Activated CD4-positive, alpha-beta T cell treated with anti-CD3 and anti-CD28 coated beads for 24 hours (primary cell): ENCODE data around the gene GRIA2.
"Not testable (repeated sequence)": the region's sequence is repeated elsewhere in the genome, so short reads cannot be mapped to it uniquely, and the experiment has no call there.

ENCODE experiments used
- DNase-seq, 2 donors: peaks; one replicate each; pipeline ENCODE4 v3.0.0-alpha.2; 2020; ENCODE audit warnings: low read depth in 2 of 2

GRIA2 gene

DNA sequence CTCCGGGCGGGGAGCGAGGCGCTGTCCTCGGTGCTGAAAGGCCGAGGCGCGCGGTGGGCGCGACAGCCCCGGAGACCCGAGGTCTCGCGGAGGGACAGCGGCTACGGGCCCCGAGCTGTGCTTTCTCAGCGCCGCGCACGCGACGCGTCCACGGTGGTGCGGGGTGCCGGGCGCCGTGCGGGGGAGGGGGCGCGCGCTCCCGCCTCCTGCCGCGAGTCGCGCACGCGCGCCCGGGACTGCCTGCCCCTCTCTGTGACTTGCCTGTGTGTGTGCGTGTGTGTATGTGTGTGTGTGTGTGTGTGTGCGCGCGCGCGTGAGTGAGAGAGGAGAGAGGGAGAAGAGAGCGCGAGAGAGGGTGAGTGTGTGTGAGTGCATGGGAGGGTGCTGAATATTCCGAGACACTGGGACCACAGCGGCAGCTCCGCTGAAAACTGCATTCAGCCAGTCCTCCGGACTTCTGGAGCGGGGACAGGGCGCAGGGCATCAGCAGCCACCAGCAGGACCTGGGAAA is at the start of gene GRIA2:
Gene GRIA2, plus strand, starts transcription at position 358 of the 511 bp plus-strand sequence. CDS start 315 bp downstream, outside the sequence.
- no peak for DNase-seq

DNA sequence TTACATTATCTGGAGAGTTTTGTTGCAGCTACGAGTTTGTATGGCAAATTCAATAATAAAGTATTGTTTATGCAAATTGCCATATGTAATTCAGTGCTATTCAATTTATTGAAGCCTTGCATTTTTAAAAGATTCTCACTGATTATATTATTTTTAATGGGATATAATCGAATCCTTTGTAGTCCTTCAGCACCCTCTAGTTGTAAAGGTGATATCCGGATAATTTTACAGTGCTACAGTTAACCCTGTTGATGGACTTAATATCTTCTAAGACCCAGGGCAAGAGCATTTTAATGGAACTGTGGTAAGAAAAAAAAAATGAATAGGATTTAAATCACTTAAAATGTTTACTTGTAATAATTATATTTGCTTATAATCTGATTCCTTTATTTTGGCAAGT is 48.5 kb upstream of the GRIA2 start:
- DNase-seq, result no peak

DNA sequence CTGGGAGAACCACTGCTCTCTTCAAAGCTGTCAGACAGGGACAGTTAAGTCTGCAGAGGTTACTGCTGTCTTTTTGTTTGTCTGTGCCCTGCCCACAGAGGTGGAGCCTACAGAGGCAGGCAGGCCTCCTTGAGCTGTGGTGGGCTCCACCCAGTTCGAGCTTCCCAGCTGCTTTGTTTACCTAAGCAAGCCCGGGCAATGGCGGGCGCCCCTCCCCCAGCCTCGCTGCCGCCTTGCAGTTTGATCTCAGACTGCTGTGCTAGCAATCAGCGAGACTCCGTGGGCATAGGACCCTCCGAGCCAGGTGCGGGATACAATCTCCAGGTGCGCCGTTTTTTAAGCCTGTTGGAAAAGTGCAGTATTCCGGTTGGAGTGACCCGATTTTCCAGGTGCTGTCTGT is 40.3 kb upstream of the GRIA2 start:
- DNase-seq, result not testable (repeated sequence)

DNA sequence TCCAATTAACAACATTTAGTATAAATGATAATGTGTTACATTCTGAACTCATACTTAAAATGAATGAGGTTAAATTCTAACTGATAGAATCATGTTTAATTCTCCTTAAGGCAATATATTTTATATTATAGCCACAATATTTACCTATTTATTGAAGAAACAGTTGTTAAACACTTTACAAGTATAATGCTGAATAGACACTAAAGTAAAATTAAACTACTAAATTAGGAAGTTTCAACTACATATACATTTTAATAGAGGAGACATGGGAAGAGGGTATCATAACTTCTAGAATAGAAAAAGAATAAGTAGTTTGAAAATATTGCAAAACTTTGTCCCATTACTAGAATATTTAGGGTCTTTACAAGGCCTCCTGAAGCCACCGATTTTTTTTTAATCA is 36.2 kb upstream of the GRIA2 start:
- DNase-seq, result no peak

DNA sequence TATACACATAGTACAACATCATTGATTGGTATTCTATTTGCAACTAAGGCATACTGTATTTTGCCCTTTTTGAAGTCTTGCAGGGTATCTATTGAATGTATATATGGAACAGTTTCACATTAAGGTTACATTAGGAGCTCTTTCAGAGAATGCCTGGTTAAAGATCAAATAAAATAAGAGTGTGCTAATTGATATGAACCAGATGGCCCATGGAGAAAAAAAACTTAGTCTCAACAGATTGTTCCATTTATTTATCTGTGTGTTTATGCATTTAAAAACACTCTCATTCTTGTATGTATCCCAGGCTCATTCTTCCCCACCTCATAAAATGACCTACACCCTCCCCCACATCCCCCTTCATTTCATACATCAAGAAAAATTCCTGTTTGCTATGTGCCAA is 35.2 kb upstream of the GRIA2 start:
- DNase-seq, result no peak

DNA sequence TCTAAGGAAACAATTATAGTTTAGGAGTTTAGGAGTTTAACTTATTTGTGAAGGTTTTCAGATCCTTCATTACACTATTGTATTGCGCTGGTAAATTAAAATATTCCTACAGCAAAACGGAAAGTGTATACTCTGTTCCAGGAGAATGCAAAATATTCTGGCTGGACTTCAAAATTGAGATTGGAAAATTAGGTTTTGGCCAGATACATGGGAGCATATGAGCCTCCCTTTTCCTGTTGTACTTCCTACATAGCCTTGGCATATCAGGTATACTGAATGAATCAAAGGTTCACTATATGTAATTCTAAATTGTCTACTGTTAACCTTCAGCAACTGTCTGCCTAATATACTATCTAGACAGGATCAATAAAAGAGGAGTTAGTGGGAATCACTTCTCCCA is 25.2 kb upstream of the GRIA2 start:
- DNase-seq, result no peak

DNA sequence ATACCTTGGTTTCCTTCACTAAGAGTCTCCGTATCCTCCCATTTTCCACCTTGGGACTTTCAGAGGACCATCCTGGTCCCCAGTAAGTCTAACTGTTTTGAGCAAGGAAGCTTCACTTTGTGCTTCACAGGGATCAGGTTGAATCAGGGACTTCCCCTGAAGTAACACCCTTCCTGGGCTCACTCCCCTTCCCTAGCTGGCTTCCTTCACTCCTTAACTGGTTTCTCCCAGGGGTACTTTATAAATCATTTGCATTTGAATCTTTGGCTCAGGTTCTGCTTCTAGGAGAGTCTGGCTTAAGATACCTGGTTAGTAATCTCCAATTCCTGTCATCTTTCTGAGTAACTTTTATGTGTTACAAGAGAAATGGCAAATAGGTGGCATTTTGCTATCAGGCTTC is 24.5 kb upstream of the GRIA2 start:
- DNase-seq, result no peak

DNA sequence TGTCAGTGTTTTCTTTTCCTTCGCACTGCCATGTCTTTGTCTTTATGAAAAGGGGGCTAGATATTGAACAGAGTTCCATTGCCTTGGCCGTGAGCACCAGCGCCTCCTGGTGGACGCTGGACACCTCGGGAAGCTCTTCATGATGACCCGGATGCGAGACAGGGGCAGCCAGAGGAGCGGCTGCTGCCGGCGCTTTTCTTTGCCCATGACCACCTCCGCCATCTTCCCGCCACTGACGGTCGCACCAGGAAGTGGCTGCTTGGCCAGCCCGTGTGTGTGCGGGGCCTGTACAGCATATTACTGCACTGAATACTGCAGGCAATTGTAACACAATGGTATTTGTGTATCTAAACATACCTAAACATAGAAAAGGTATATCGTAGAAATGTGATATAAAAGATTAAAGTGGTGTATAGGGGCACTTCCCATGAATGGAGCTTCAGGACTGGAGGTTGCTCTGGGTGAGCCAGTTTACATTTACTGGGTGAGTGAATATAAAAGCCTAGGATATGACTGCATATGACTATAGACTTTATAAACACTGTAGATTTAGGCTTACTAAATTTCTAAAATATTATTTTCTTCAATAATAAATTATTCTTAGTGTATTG is 15.8 kb upstream of the GRIA2 start:
- peak in 1 of 2 donors; percentile 9 for DNase-seq

DNA sequence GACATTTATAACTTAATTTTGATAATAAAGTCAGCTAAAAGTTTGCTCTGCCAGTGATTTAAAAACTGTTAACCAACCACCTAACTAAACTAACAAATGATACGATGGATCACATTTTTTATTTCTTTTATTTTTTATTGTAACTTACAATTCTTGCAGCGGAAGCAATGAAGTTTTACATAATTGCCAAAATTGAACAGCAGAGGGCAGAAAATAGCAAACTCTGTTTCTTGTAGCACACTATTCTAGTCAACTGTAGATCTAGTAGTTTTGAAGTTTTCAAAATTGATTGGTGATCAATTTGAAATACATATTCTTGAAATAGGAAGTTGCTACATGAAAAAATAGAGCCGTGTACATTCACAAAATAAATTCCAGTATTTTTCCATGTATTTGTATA is 2.8 kb upstream of the GRIA2 start:
- DNase-seq, result no peak

DNA sequence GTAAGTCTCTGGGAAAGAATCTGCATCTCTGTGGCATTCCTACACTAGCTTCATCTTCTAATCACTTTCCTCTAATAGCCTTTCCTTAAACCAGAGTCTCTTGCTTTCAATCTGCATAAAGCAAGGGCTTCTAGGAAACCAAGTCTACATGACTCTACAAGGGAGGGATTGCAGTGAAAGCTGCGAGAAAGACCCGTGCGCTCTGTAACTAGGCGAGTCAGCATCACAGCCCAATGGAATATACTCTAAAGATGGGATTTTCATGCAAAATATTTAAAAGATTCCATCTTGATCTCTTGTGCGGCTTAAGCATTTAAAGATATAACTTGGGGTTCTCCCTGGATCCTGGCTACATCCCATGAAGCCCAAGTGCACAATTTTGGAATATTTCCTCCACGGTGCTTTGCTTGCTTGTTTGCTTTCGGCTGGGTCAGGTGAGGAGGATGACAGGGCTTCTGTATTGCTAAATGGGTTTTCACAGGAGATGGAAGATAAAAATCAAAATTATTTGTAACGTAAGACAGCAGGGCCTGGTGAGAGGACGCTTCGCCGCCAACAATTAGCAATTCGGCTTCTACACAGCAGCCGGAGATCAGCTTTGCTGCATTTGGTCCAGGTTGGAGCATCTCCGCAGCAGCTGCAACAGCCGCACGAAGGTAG is 687 bp upstream of the GRIA2 start:
- DNase-seq, result no peak

DNA sequence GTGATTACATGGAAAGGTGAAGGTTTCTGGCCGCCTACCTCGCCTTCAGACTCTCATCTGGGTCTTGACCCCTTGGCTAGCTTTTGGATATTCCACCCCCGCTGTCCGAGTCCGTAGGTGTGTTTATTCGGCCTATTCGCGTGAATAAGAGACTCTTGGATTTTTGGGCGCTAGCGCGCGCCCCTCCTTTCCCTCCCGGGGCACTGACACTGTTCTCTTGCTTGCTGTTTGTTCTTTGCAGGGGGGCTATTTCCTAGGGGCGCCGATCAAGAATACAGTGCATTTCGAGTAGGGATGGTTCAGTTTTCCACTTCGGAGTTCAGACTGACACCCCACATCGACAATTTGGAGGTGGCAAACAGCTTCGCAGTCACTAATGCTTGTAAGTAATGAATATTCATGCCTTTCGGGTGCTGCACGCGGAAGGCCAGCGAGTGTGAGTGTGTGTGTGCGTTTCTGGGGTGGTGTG is 932 bp downstream of the GRIA2 start:
- DNase-seq, result no peak

DNA sequence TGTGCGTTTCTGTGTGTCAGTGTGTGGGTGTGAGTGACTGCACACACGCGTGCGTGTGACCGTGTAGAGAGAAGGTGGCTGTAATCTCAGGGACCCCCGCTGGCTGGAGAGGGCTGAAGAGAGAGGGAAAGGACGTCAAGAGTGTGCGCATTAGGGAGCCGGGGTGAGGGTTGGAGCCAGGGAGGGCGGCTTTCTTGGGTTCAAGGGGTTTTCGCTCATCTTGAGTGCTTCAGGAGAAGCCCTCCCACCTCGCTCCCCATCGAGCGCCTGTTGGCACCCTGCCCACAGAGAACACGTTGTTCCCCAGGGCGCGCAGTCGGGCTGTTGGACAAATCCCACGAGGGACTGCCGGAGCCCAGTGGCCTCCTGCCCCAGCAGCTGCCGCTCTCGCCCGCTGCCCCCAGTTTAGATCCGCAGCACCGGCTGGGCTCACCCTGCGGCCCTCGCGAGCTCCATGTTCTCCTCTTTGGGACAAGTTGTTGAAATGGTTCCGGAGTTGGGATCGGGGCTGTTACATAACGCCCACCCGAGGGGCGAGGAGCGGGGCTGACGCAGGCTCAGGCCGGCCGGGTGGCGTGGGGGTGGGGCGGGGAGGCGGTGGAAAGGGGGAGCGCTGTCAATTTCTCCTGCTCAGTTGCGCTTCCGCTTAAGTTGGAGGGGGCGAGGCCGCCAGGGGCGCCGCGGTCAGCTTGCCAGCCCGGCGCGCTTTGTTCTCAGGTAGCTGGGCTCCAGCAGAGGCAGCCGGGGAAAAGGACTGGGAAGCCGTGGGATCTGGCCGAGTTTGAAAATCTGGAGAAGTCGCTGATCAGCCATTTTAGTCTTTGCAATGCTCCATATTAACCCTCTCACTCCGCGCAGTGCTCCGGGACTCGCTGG is 1.6 kb downstream of the GRIA2 start:
- DNase-seq, result no peak

DNA sequence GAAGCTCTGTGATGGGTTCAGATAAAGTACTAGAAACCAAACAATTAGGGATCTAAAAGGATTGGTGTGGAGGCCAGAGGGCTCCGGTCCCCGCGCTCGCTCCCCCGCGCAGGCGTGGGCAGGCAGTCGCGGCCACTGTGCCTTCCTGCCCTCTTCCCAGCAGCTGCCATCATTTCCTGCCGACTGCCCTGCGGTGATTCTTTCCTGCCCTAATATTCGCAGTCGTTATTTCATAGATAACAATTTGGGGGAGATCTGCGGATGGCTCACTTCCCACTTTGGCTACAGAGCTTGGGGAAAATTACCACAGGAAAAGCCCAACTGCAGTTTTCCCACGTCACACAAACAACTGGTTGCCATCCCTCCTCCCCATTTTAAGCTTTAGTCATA is 2.2 kb downstream of the GRIA2 start:
- no peak for DNase-seq

DNA sequence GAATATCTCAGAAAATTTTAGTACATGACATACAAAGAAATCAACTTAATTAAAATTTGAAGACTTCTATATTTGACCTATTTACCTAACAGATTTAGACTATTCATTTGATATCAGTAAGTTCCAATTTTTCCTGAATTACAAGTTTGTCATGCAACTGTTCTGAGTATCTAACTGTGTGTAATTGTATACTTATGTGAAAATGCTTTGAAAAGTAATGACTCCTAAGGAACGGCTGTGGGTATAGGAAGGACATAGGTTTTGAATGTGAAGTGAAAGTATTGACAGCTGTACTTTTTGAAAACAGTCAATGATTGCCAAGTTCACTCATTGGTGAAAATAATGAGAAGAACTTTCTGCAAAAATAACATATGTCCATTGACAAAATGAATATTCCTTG is 2.9 kb downstream of the GRIA2 start:
- DNase-seq, result no peak

DNA sequence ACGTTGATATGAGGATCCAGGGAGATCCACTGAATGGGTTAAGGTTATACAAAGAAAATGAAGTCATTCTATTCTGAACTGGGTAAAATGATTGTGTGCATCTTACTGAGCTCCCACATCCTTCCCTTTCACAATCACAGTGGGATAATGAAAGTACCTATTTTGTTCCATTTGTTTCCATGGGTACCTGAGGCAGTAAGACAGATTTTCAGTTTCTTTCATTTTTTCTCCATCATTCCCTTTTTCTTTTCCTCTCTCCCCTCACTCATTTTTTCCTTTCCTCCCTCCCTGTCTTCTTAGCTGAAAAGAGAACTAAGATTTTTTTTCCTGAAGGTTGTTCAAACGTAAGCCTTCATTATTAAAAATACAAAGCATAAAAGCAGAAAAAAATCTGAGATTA is 4.6 kb downstream of the GRIA2 start:
- DNase-seq, result no peak

DNA sequence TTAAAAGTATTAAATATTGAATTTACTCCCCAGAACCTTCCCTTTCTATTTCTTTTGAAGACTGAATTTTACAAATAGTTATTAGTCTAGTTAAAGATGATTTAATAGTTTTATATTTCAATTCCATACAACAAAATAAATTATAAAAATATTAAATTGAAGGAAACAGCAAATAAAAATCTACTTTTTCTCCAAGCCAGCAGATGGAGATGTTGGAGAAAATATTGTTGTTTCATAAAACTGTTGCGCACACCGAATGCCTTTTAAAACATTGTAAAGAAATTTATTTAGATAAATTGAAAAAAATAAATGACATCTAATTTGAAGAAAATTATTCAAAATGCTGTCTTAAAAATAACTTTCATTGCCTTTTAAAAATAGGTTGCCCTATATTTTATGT is 5.5 kb downstream of the GRIA2 start:
- DNase-seq, result no peak

DNA sequence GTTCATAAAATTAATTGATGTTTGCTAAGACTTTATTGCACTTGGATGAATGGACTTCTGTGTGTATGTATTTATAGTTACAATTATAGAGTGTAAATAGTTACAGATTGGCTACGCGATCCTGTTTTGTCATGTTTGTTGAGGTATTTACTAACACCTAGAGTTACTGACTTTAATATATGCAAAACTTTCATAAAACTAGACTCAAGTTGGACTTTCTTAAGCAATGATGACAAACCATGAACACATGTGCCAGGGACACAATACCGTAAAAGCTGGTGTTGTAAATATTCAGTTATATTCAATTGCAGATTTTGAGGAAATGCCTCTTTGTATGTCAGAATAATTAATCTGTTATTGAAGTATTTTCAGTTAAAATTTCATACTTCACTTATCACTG is 6.1 kb downstream of the GRIA2 start:
- no peak for DNase-seq

DNA sequence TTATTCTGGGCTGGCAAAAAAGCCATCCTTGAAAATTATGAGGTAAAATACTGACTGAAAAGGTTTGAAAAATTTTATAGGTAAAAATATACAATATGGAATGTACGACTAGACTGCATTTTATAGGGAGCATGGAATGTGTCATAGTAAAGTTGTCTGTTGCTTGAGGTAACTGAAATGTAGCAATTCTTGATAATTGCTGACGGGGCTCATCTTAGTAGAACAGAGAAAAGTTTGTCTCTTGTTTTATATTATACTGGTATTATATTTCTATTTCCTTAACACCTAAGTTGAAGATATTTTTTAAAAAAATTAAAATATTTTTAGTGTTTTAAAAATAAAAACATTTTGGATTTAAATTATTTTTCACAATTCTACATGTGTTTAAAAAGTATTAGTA is 11.0 kb downstream of the GRIA2 start:
- no peak for DNase-seq

DNA sequence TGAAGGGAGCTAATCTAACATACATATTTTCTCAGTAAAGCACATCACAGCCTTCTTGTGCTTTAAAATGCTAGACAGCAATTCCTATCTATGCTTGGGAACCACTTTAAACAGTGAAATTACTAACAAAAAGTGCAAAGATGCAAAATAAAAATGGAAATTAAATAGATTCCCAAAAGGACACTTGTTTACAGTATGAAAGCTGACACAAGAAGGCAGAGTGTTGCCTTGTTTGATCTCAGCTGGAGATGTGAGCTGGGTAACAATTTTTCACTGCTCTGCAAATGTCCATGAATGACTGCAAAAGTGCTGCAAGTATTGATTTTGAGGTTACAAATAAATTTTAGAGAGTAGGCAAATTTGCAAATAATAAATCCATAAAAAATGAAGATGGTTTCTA is 22.3 kb downstream of the GRIA2 start:
- no peak for DNase-seq

DNA sequence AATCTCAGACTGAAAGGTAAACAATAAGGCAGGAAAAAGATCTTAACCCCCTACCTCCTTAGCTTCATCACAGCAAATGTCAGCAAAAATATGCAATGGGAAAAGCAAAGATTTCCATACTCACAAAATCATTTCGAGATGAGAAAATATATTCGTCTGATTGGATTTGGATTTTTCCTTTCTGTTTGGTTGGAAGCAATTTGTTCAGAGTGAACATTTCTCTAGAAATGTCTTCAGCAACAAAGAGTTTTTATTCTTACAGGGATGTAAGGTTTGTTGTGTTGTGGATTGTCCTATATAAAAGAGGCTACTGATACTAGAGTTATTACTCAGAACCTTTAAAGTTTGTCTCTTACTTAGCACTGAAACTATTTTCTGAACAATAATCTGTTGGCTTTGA is 23.8 kb downstream of the GRIA2 start:
- DNase-seq, result no peak

DNA sequence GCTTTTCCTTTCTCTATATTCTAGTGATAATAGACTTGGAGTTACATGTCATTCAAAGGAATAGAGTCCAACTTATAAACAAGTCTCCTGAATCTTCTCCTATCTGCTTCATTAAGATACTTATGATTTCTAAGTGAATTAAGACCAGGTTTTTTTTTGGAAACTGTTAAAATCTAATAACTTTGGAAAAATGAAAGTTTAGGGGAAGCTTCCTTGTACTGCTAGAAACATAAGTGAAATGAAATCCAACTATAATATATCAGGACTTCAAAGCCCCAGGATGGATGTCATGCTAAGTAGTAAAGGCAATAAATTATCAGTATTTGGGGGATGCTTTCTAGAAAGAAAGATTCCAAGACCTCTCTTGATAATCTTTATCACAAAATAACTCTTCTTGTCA is 24.8 kb downstream of the GRIA2 start:
- DNase-seq, result no peak

DNA sequence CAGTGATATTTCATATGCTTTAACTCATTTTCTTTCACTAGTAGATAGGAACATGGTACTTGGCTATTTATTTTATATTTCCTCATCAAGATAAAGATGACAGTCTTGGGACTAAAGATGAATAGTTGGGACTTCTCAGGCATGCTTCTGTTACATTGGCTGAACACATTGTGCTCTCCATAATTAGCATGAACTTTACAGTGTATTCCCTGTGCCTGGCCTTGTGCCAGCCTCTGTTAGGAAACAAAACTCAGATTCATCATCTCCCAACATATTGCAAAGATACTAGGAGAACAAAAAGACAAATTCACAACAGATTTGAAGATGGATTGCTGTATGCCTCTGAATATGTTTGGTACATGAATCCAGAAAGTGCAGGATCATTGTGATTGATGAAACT is 26.4 kb downstream of the GRIA2 start:
- DNase-seq, result no peak

DNA sequence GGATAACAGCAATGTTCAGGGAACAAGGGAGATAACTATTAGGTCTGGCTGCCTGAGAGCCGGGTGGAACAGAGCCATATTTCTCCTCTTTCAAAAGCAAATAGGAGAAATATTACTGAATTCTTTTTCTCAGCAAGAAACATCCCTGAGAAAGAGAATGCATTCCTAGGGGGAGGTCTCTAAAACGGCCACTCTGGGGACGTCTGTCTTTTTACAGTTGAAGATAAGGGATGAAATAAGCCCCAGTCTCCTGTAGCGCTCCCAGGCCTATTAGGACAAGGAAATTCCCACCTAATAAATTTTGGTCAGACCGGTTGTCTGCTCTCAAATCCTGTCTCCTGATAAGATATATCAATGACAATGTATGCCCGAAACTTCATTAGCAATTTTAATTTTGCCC is 37.6 kb downstream of the GRIA2 start:
- not testable (repeated sequence) for DNase-seq
